HEK293T (cell line): ENCODE measurements around the gene ZNF613.

Experiments used
- CTCF ChIA-PET: fragments of 350-600 bp; formaldehyde crosslinking; extraction: SDS; loops from one replicate; lab custom pipeline; 2021; ENCODE audit warnings: antibody characterized with exemption, inconsistent platforms; lab: Yijun Ruan, JAX
- POLR2A ChIA-PET: fragments of 350-600 bp; formaldehyde crosslinking; extraction: SDS; loops from one replicate; lab custom pipeline; 2020; ENCODE audit warnings: antibody characterized with exemption, inconsistent platforms; lab: Yijun Ruan, JAX
- DNase-seq: peaks from one replicate; pipeline ENCODE4 v3.0.0; 2012; ENCODE audit warnings: mixed read lengths; ENCODE audit errors: extremely low spot score
- ARNT ChIP-seq: fragments of 450-650 bp; IDR thresholded peaks from 2 replicates; pipeline ENCODE4 v1.6.1; 2017; ENCODE audit warnings: mild to moderate bottlenecking
- BHLHE40 ChIP-seq: fragments of 450-650 bp; IDR thresholded peaks from 2 replicates; pipeline ENCODE4 v1.6.1; 2016; ENCODE audit warnings: mild to moderate bottlenecking, moderate library complexity, borderline replicate concordance
- CTBP1 ChIP-seq: fragments of 450-650 bp; IDR thresholded peaks from 2 replicates; pipeline ENCODE4 v1.6.1; 2016; ENCODE audit warnings: borderline replicate concordance
- ELF4 ChIP-seq: fragments of 450-650 bp; IDR thresholded peaks from 2 replicates; pipeline ENCODE4 v1.6.1; 2017; ENCODE audit warnings: antibody characterized with exemption
- FOXA1 ChIP-seq: fragments of 450-650 bp; IDR thresholded peaks from 2 replicates; pipeline ENCODE4 v1.6.1; 2016; ENCODE audit warnings: mild to moderate bottlenecking
- FOXK2 ChIP-seq: fragments of 450-650 bp; IDR thresholded peaks from 2 replicates; pipeline ENCODE4 v1.6.1; 2016; ENCODE audit warnings: mild to moderate bottlenecking
- FOXM1 ChIP-seq: fragments of 450-650 bp; IDR thresholded peaks from 2 replicates; pipeline ENCODE4 v1.6.1; 2017; ENCODE audit warnings: mild to moderate bottlenecking, borderline replicate concordance
- HDGF ChIP-seq: fragments of 450-650 bp; IDR thresholded peaks from 2 replicates; pipeline ENCODE4 v1.6.1; 2017; ENCODE audit warnings: antibody characterized with exemption, borderline replicate concordance
- L3MBTL2 ChIP-seq: fragments of 450-650 bp; conservative IDR thresholded peaks from 2 replicates; pipeline ENCODE4 v1.6.1; 2016; ENCODE audit warnings: mild to moderate bottlenecking
- LEF1 ChIP-seq: fragments of 450-650 bp; IDR thresholded peaks from 2 replicates; pipeline ENCODE4 v1.6.1; 2017; ENCODE audit warnings: mild to moderate bottlenecking, borderline replicate concordance
- NFRKB ChIP-seq: fragments of 450-650 bp; IDR thresholded peaks from 2 replicates; pipeline ENCODE4 v1.6.1; 2016; ENCODE audit warnings: mild to moderate bottlenecking, moderate library complexity
- SP1 ChIP-seq: fragments of 450-650 bp; IDR thresholded peaks from 2 replicates; pipeline ENCODE4 v1.6.1; 2017
- SUZ12 ChIP-seq: fragments of 450-650 bp; IDR thresholded peaks from 2 replicates; pipeline ENCODE4 v1.6.1; 2016; ENCODE audit warnings: mild to moderate bottlenecking
- TARDBP ChIP-seq: fragments of 450-650 bp; IDR thresholded peaks from 2 replicates; pipeline ENCODE4 v1.6.1; 2016
- ZNF384 ChIP-seq: fragments of 450-650 bp; IDR thresholded peaks from 2 replicates; pipeline ENCODE4 v1.6.1; 2016
- TF ChIP-seq, protein P1 (sequence below): fragments of 450-650 bp; IDR thresholded peaks from 2 replicates; pipeline ENCODE4 v1.6.1; 2016

Gene ZNF613

DNA sequence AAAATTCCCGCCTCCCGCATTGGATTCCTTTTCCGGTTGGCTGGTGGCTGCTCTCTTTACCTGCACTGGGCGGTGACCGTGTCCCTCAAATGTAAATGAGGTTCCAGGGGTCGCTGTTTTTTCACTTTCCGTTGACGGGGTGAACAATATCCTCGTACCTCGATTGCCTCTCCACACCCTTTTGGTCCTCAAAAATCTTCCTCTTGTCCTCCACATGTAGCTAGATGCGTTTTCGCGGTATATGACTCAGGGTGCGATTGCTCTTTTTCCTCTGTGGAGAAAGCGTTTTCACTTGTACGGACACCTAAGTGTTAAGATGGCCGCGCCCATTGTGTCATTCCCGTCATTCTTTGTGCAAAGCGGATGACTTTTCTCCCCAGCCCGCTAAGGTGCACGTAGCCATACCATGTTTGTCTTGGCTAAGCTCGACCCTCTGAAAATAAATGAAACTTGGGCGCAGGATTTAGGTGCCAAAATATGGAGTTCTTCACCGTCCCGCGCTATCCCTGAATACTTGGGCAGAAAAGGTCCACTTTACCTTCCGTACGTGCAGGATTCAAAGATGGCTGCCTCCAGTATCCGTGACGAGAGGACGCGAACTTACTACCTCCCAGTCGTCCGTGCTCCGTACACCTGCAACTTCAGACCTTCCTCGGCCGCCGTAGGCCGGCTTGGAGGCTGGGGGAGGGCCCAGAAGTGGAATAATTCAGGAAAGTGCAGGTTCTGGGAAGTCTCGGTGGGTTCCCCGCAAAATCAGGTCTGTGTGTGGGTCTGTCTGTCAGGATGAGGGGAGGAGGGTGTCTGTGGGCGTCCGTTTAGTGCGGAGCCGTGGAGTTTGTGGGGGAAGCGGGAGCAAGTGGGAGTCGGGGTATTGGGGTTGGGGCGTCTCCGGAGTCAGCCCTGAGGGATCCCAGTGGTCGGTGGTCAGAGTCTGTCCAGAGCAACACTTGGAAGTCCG is at the start of gene ZNF613:
ZNF613 (plus strand) TSS at position 689 of the 958 bp plus-strand sequence. CDS start 8,749 bp downstream, outside the sequence.
- DNase-seq: peak; percentile 82
- no peak for TF ChIP-seq LEF1
- TF ChIP-seq ZNF384: peak; percentile 91
- TF ChIP-seq SUZ12: no peak
- TF ChIP-seq ARNT: no peak
- no peak for TF ChIP-seq HDGF
- TF ChIP-seq L3MBTL2: peak; percentile 96
- TF ChIP-seq, protein P1, sequence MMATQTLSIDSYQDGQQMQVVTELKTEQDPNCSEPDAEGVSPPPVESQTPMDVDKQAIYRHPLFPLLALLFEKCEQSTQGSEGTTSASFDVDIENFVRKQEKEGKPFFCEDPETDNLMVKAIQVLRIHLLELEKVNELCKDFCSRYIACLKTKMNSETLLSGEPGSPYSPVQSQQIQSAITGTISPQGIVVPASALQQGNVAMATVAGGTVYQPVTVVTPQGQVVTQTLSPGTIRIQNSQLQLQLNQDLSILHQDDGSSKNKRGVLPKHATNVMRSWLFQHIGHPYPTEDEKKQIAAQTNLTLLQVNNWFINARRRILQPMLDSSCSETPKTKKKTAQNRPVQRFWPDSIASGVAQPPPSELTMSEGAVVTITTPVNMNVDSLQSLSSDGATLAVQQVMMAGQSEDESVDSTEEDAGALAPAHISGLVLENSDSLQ: peak; percentile 97
- ChIA-PET CTCF (no interaction called here), POLR2A (no interaction called here)

DNA sequence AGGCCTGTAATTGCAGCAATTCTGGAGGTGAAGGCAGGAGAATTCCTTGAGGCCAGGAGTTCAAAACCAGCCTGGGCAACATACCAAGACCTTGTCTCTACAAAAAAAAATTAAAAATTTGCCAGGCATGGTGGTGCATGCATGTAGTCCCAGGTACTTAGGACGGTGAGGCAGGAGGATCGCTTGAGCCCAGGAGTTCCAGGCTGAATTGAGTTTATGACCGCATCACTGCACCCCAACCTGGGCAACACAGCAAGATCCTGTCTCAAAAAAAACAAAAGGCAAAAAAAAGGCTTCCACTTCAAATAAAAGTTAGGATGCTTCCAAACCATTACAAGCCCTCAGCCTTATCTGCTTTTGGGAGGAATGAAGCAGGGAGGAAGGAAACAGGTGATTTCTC is 44.8 kb upstream of the ZNF613 start:
- ChIA-PET CTCF (no interaction called here), POLR2A (no interaction called here)
- no peak for TF ChIP-seq CTBP1
- TF ChIP-seq ZNF384: no peak
- no peak for TF ChIP-seq ARNT
- no peak for TF ChIP-seq NFRKB
- TF ChIP-seq SP1: no peak
- TF ChIP-seq LEF1: no peak
- no peak for TF ChIP-seq FOXK2
- no peak for TF ChIP-seq SUZ12
- no peak for TF ChIP-seq ELF4
- TF ChIP-seq, protein P1: no peak
- no peak for TF ChIP-seq L3MBTL2
- no peak for TF ChIP-seq FOXA1
- TF ChIP-seq HDGF: no peak
- TF ChIP-seq BHLHE40: no peak
- no peak for TF ChIP-seq FOXM1
- TF ChIP-seq TARDBP: no peak
- no peak for DNase-seq

DNA sequence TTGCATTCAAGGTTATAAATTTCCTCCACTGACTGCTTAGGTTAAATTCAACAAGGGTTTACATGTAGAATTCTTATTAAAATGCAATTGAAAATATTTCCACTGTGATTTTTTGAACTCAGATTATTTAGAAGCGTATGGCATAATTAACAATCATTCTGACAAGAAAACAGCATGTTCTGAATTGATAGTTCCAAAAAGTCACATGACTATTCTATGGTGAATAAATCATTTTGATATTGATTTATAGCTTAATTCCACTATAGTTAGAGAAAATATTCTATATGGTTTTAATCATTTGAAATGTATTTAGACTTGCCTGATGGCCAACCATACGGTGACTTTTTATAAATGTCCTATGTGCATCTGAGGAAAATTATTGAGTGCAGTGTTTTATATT is 42.6 kb upstream of the ZNF613 start:
- ChIA-PET POLR2A (no interaction called here), CTCF (no interaction called here)
- TF ChIP-seq CTBP1: no peak
- TF ChIP-seq SUZ12: no peak
- TF ChIP-seq, protein P1: no peak
- TF ChIP-seq L3MBTL2: no peak
- no peak for TF ChIP-seq ZNF384
- no peak for TF ChIP-seq BHLHE40
- TF ChIP-seq NFRKB: no peak
- no peak for TF ChIP-seq HDGF
- no peak for TF ChIP-seq TARDBP
- no peak for TF ChIP-seq FOXK2
- DNase-seq: no peak

DNA sequence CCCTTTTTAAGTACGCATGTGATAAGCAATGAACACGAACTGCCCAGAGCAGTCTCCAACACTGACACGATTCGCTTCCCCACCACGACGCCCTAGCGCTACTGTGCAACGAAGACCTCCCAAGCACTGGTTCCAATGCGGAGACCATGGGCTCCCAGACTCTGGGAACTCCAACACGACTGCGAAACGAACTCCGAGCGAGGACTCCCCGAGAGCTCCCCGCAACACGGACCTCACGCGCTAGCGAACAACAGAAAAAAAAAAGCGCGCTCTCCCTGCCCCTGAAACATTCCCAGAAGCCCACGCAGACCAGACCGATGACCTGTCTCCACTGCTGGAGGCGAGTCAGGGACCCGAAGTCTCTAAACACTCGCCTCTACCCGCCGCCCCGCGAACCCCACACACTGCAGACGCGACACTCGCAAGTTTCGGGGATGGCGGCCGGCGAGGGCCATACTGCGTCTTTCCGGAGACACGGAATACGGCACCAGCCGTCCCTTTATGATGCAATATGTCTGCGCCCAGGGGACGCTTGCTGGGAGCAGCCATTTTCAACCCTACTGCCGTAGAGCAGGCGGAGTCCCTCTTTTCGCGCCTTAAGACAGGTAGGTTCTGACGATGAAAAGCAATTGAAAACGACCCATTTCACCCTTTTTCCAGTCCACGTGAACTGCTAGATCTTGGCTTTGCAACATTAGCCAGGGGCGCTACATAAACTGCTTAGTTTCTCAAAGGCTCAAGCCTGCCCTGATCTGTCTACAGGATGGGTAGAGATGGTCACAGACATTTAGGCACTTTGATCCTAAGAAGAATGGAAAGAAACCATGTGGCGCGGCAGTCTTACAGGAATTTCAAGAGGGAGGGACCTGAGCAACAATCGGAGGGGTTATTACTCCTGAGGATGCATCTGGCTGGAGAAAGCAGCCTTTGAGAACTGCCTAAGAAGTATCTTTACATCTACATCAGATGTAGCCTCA is 39.5 kb upstream of the ZNF613 start, which contains the start of gene ZNF577:
ZNF577 (minus strand) TSS at position 430 of the 977 bp plus-strand sequence. CDS start 7,569 bp downstream, outside the sequence.
- POLR2A ChIA-PET: no interaction called here
- TF ChIP-seq FOXA1 (no peak), LEF1 (no peak), BHLHE40 (no peak), ARNT (no peak), FOXM1 (no peak)
- TF ChIP-seq, protein P1: no peak
- peak; percentile 23 for DNase-seq
- CTCF ChIA-PET: no interaction called here

DNA sequence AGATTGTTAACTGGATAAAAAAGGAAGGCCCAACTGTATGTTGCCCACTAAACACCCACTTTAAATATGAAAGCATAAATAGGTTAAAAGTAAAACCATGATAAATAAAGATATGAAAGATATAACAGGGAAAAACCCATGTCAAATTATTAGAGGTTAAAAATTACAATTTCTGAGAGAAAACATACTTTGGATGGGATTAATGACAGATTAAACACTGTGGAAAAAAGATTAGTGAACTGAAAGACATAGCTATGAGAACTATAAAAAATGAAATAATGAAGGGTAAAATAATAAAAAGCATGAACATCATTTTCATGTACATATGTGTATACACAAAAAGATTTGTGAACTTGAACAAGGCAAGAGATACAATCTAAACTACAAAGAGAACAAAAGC is 37.3 kb upstream of the ZNF613 start:
- DNase-seq: no peak
- TF ChIP-seq L3MBTL2 (no peak), BHLHE40 (no peak), SP1 (no peak), CTBP1 (no peak), ZNF384 (no peak), SUZ12 (no peak), HDGF (no peak), ELF4 (no peak), NFRKB (no peak), FOXK2 (no peak), TARDBP (no peak), LEF1 (no peak), ARNT (no peak), FOXA1 (no peak)
- TF ChIP-seq, protein P1: no peak
- ChIA-PET CTCF (no interaction called here), POLR2A (no interaction called here)
